Glomerular visceral epithelial cell (primary cell): ENCODE measurements around the gene OR51V1.
"Not testable (repeated sequence)": the region's sequence is repeated elsewhere in the genome, so short reads cannot be mapped to it uniquely, and the experiment has no call there.

Experiments used
- DNase-seq: peaks from one replicate; pipeline ENCODE4 v3.0.0-alpha.2; 2016; ENCODE audit errors: extremely low spot score

Gene OR51V1

DNA sequence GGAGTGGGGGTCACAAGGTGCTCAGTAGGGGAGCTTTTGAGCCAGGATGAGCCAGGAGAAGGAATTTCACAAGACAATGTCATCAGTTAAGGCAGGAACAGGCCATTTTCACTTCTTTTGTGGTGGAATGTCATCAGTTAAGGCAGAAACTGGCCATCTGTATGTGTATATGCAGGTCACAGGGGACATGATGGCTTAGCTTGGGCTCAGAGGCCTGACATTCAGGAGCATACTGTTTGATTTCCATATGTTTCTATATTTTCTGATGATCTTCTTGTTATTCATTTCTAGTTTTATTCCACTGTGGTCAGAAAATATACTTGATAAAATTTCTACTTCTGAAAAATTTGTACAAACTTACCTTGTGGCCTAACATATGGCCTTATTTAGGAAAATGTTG, 34.6 kb downstream of the OR51V1 start:
- DNase-seq: not testable (repeated sequence)

- not testable (repeated sequence) for DNase-seq
Observed at GRCh38 chr11:5164807-5165206, 35.7 kb downstream of the OR51V1 start.

GRCh38 chr11:5161045-5161444, 39.4 kb downstream of the OR51V1 start:
- not testable (repeated sequence) for DNase-seq

- DNase-seq: not testable (repeated sequence)
Observed at GRCh38 chr11:5160217-5160616, 40.3 kb downstream of the OR51V1 start.

- no peak for DNase-seq
Observed at GRCh38 chr11:5159806-5160205, 40.7 kb downstream of the OR51V1 start.

DNA sequence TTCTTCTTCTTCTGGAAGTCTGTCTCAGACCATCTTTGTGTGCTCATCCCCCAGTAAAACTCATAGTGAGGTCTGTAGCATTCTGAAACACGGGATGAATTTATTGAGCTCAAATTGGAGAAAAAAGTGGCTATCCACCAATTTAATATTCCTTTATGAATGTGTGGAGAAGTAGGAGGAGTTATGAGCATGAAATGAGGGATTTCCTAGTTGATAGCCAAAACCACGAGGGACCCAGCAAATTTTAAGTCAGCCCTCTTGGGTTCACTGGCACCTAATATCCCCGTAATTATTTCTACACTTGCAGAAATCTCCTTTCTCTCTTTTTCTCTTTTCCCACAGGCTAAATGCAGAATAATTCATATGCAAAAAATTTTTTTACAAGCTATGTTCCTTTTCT, 45.8 kb downstream of the OR51V1 start, which contains the start of gene OR52A1:
OR52A1 (minus strand) TSS at position 101 of the 400 bp plus-strand sequence. CDS start 2,388 bp downstream, outside the sequence.
- no peak for DNase-seq

GRCh38 chr11:5153574-5154431, 46.7 kb downstream of the OR51V1 start:
- DNase-seq: no peak

DNA sequence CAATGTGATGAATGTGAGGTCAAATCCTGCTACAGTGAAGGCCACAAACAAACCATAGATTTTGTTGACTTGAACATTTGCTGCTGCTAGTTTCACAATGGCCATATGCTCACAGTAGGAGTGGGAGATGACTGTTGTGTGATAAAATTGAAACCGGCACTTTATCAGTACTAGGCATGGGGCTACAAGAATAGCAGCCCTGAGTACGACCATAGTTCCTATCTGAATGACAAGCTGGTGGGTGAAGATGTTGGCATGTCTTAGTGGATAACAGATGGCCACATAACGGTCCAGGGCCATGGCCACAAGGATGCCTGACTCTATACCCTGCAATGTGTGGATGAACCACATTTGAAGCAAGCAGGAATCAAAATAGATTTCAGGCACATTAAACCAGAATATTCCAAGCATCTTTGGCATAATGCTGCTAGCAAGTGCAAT, 48.7 kb downstream of the OR51V1 start:
- DNase-seq: no peak
